ENCODE measurements around the gene ADCY2.

DNA sequence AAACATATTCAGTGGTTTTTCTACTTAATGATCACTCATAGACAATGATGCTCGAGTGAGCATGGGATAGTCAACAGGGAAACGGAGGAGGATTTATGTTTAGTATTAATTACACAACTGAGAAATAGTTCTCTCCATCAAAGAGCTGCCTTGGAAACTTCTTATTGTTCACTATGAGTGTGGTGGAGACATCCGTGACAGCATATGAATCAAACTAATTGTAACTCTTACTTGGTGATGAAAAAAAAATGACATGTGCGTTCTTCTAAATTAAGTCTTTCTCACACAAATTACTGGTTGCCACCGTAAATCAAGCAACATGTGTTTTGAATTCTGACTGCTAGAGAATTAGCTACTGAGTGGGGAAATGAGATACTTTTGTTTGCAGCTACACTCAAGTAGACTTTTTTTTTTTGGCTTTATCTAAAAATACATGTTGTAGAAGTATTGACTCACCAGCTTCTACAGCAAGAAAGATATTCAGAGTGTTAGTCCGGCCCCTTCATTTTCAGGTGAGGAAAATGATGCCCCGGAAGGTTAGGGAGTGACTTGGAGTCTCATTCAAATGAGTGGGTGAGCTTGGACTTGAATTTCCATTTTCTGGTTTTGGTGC lies 275.5 kb downstream of the ADCY2 start:
- TF ChIP-seq POLR2AphosphoS5 (IDR thresholded peaks at IDR 0.05; ENCODE audit: low read depth), result no peak
- TF ChIP-seq, protein P1, sequence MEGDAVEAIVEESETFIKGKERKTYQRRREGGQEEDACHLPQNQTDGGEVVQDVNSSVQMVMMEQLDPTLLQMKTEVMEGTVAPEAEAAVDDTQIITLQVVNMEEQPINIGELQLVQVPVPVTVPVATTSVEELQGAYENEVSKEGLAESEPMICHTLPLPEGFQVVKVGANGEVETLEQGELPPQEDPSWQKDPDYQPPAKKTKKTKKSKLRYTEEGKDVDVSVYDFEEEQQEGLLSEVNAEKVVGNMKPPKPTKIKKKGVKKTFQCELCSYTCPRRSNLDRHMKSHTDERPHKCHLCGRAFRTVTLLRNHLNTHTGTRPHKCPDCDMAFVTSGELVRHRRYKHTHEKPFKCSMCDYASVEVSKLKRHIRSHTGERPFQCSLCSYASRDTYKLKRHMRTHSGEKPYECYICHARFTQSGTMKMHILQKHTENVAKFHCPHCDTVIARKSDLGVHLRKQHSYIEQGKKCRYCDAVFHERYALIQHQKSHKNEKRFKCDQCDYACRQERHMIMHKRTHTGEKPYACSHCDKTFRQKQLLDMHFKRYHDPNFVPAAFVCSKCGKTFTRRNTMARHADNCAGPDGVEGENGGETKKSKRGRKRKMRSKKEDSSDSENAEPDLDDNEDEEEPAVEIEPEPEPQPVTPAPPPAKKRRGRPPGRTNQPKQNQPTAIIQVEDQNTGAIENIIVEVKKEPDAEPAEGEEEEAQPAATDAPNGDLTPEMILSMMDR (conservative IDR thresholded peaks at IDR 0.05; ENCODE audit: low read depth in 2 of 2), result no peak

Data from GM23338 (cell line).